GM23338 (cell line): ENCODE measurements around the gene XPR1. TPM values are rescaled to one million over a fixed set of nuclear protein-coding genes. Genes with fewer than 3 reads are reported as not detected.

ENCODE experiments used
- ATAC-seq: fragments of 200-7000 bp; cut with Tn5 transposase; 3 replicates; pipeline ENCODE4 v1.9.1; 2020
- DNase-seq: peaks from one replicate; pipeline ENCODE4 v3.0.0-alpha.2; 2015; ENCODE audit warnings: low spot score
- H2AFZ ChIP-seq: fragments of 200-600 bp; sonication (generic); 2 replicates; pipeline ENCODE4 v1.8.0; 2016; ENCODE audit warnings: antibody characterized with exemption, mild to moderate bottlenecking, moderate library complexity
- H3F3A ChIP-seq: fragments of 200-600 bp; sonication (generic); replicated peaks from 2 replicates; pipeline ENCODE4 v1.8.0; 2017; ENCODE audit warnings: antibody characterized with exemption, mixed run types, low read depth
- H3K27ac ChIP-seq: fragments of 200-600 bp; sonication (generic); 2 replicates; pipeline ENCODE4 v1.6.1; 2016; ENCODE audit warnings: low read depth
- H3K27me3 ChIP-seq: fragments of 200-600 bp; sonication (generic); 2 replicates; pipeline ENCODE4 v1.8.0; 2016; ENCODE audit warnings: mild to moderate bottlenecking, mixed run types, moderate library complexity; ENCODE audit not compliant: insufficient read depth
- H3K36me3 ChIP-seq: fragments of 200-600 bp; sonication (generic); 2 replicates; pipeline ENCODE4 v1.8.0; 2016; ENCODE audit warnings: mild to moderate bottlenecking; ENCODE audit not compliant: insufficient read depth
- H3K4me1 ChIP-seq: fragments of 200-600 bp; sonication (generic); 2 replicates; pipeline ENCODE4 v1.8.0; 2016; ENCODE audit warnings: mild to moderate bottlenecking, moderate library complexity; ENCODE audit not compliant: insufficient read depth
- H3K4me2 ChIP-seq: fragments of 200-600 bp; sonication (generic); 2 replicates; pipeline ENCODE4 v1.7.1; 2017; ENCODE audit warnings: mixed run types
- H3K4me3 ChIP-seq: fragments of 200-600 bp; sonication (generic); 2 replicates; pipeline ENCODE4 v1.6.1; 2016; ENCODE audit warnings: mixed run types
- H3K79me2 ChIP-seq: fragments of 200-600 bp; sonication (generic); replicated peaks from 2 replicates; pipeline ENCODE4 v1.8.0; 2017; ENCODE audit warnings: mild to moderate bottlenecking; ENCODE audit not compliant: insufficient read depth
- H3K9me2 ChIP-seq: fragments of 200-600 bp; sonication (generic); 2 replicates; pipeline ENCODE4 v1.8.0; 2017; ENCODE audit not compliant: insufficient read depth
- H4K20me1 ChIP-seq: fragments of 200-600 bp; sonication (generic); replicated peaks from 2 replicates; pipeline ENCODE4 v1.8.0; 2017; ENCODE audit warnings: mild to moderate bottlenecking; ENCODE audit not compliant: insufficient read depth
- H3K27ac Mint-ChIP-seq: 2 replicates; pipeline ENCODE4 v1.8.0; 2020; ENCODE audit warnings: inconsistent platforms, mild to moderate bottlenecking, moderate library complexity, mixed read lengths
- H3K27me3 Mint-ChIP-seq: 3 replicates; pipeline ENCODE4 v1.8.0; 2022; ENCODE audit warnings: low read depth, mild to moderate bottlenecking, moderate library complexity, mixed read lengths, inconsistent platforms; ENCODE audit not compliant: insufficient read depth, poor library complexity
- H3K36me3 Mint-ChIP-seq: 3 replicates; pipeline ENCODE4 v1.8.0; 2021; ENCODE audit warnings: low read depth, mild to moderate bottlenecking, inconsistent platforms, moderate library complexity, mixed read lengths
- H3K4me1 Mint-ChIP-seq: 3 replicates; pipeline ENCODE4 v1.8.0; 2020; ENCODE audit warnings: mild to moderate bottlenecking, inconsistent platforms, mixed read lengths
- H3K4me3 Mint-ChIP-seq: 3 replicates; pipeline ENCODE4 v1.8.0; 2021; ENCODE audit warnings: moderate library complexity, mild to moderate bottlenecking, inconsistent platforms, mixed read lengths
- H3K9me3 Mint-ChIP-seq: 3 replicates; pipeline ENCODE4 v1.8.0; 2020; ENCODE audit warnings: moderate library complexity, mild to moderate bottlenecking, inconsistent platforms, mixed read lengths
- CREB1 ChIP-seq: fragments of 250-450 bp; sonication (Bioruptor Pico); IDR thresholded peaks from 2 replicates; pipeline ENCODE4 v1.5.0; 2020; ENCODE audit warnings: low read depth, mild to moderate bottlenecking, moderate library complexity
- EZH2 ChIP-seq: fragments of 200-600 bp; sonication (generic); IDR thresholded peaks from one replicate; pipeline ENCODE4 v1.8.0; 2017; ENCODE audit warnings: antibody characterized with exemption, mild to moderate bottlenecking, low read depth; ENCODE audit not compliant: unreplicated experiment
- EZH2phosphoT487 ChIP-seq: fragments of 200-600 bp; sonication (generic); IDR thresholded peaks from one replicate; pipeline ENCODE4 v1.8.1; 2018; ENCODE audit warnings: antibody characterized with exemption; ENCODE audit not compliant: unreplicated experiment
- JUNB ChIP-seq: IDR thresholded peaks from one replicate; pipeline ENCODE4 v1.6.1; 2016; ENCODE audit warnings: antibody characterized with exemption; ENCODE audit not compliant: unreplicated experiment
- NANOG ChIP-seq: IDR thresholded peaks from 2 replicates; pipeline ENCODE4 v1.6.1; 2016; ENCODE audit warnings: antibody characterized with exemption, borderline replicate concordance
- POLR2AphosphoS5 ChIP-seq: IDR thresholded peaks from 2 replicates; pipeline ENCODE4 v1.6.1; 2016; ENCODE audit warnings: antibody characterized with exemption, low read depth
- STAT1 ChIP-seq: IDR thresholded peaks from one replicate; pipeline ENCODE4 v1.6.1; 2016; ENCODE audit warnings: antibody characterized with exemption; ENCODE audit not compliant: unreplicated experiment
- polyA plus RNA-seq: library from polyadenylated mRNA; unstranded; fragments of >200 nt; fragmentation: Nextera tagmentation; extraction: Ambion mirVana; gene quantifications from 2 replicates; pipeline ENCODE4 v1.2.1, GENCODE V29; 2016
- total RNA-seq: library from RNA; depleted of rRNA; stranded (reverse); fragments of >200 nt; shearing (Covaris generic); gene quantifications from 2 replicates; pipeline ENCODE4 v1.2.3, GENCODE V29; 2014
- TF ChIP-seq, protein P1 (sequence below), 2 experiments: fragments of 200-600 bp in 1 of 2; sonication (generic) in 1 of 2; conservative IDR thresholded peaks; 2 replicates each; pipeline versions ENCODE4 v1.5.1 to v1.6.1; 2016 to 2017; ENCODE audit warnings: antibody characterized with exemption in 2 of 2, low read depth in 2 of 2, mild to moderate bottlenecking in 2 of 2, moderate library complexity in 1 of 2
- TF ChIP-seq, protein P2 (sequence below): IDR thresholded peaks from one replicate; pipeline ENCODE4 v1.6.1; 2018; ENCODE audit warnings: antibody characterized with exemption; ENCODE audit not compliant: unreplicated experiment
- TF ChIP-seq, protein P3 (sequence below): IDR thresholded peaks from 2 replicates; pipeline ENCODE4 v1.6.1; 2016; ENCODE audit warnings: antibody characterized with exemption

XPR1 gene
- total and polyA plus RNA-seq, 2 experiments from 2014 or later: 9.3 to 38.1 TPM

DNA sequence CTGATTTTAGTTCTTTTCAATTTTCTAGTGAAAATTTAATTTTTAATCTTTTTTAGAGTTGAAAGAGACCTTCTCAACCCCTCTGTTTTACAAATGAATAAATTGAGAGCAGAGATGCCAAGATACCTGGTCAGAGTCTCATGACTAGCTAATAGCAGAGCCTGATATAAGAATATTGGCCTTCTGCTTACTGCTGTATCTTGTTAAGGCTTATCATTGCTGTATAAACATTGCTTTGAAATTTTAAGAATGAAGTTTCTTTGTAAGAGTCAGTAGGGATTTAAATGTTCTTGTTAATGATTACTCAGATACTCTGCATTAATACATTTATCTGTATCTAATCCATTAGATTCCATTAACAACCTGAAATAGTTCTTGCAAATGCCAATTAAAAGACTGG lies 9.8 kb downstream of the XPR1 start:
- Histone ChIP-seq H3K4me2 (no peak overlapping the region), H3K27ac (no peak overlapping the region), H3K79me2 (peaks cover 86% of the 10 kb centered on the region), H3K4me1 (no peaks in the 10 kb centered on the region), H2AFZ (no peak overlapping the region), H3F3A (no peaks in the 10 kb centered on the region), H4K20me1 (peaks cover 10% of the 10 kb centered on the region), H3K36me3 (no peaks in the 10 kb centered on the region), H3K4me3 (no peak overlapping the region), H3K9me2 (no peaks in the 10 kb centered on the region), H3K27me3 (no peaks in the 10 kb centered on the region)
- H3K4me1 Mint-ChIP-seq: peaks cover 6% of the 10 kb centered on the region; the same call in 1 of the 3 replicates
- no peak overlapping the region for H3K4me3 Mint-ChIP-seq
- no peak overlapping the region for H3K27ac Mint-ChIP-seq
- H3K27me3 Mint-ChIP-seq: no peaks in the 10 kb centered on the region
- H3K36me3 Mint-ChIP-seq: peaks cover 8% of the 10 kb centered on the region; the same call in 2 of the 3 replicates
- ATAC-seq (no peak), DNase-seq (no peak)
- no peaks in the 10 kb centered on the region for H3K9me3 Mint-ChIP-seq
- TF ChIP-seq EZH2 (no peak), NANOG (no peak), EZH2phosphoT487 (no peak), POLR2AphosphoS5 (no peak), JUNB (no peak)

- no peaks in the 10 kb centered on the region for H3K36me3 ChIP-seq
- peaks cover 17% of the 10 kb centered on the region for H4K20me1 ChIP-seq
- peaks cover 15% of the 10 kb centered on the region; the same call in 2 of the 3 replicates for H3K36me3 Mint-ChIP-seq
- no peak overlapping the region for H2AFZ ChIP-seq
- ATAC-seq: no peak
- no peaks in the 10 kb centered on the region for H3K9me3 Mint-ChIP-seq
- no peak overlapping the region for H3K4me3 Mint-ChIP-seq
- H3K27me3 Mint-ChIP-seq: no peaks in the 10 kb centered on the region
- H3K4me1 ChIP-seq: no peaks in the 10 kb centered on the region
- H3K4me3 ChIP-seq: no peak overlapping the region
- no peaks in the 10 kb centered on the region for H3K9me2 ChIP-seq
- H3K27me3 ChIP-seq: no peaks in the 10 kb centered on the region
- no peak for DNase-seq
- no peak overlapping the region for H3K27ac ChIP-seq
- no peaks in the 10 kb centered on the region for H3F3A ChIP-seq
- H3K4me1 Mint-ChIP-seq: peaks cover 6% of the 10 kb centered on the region; the same call in 1 of the 3 replicates
- H3K4me2 ChIP-seq: no peak overlapping the region
- H3K79me2 ChIP-seq: peaks cover 86% of the 10 kb centered on the region
- no peak overlapping the region for H3K27ac Mint-ChIP-seq
- TF ChIP-seq EZH2phosphoT487 (no peak), STAT1 (no peak), JUNB (no peak), CREB1 (CRISPR knock-in tag) (no peak)
- TF ChIP-seq, protein P1, sequence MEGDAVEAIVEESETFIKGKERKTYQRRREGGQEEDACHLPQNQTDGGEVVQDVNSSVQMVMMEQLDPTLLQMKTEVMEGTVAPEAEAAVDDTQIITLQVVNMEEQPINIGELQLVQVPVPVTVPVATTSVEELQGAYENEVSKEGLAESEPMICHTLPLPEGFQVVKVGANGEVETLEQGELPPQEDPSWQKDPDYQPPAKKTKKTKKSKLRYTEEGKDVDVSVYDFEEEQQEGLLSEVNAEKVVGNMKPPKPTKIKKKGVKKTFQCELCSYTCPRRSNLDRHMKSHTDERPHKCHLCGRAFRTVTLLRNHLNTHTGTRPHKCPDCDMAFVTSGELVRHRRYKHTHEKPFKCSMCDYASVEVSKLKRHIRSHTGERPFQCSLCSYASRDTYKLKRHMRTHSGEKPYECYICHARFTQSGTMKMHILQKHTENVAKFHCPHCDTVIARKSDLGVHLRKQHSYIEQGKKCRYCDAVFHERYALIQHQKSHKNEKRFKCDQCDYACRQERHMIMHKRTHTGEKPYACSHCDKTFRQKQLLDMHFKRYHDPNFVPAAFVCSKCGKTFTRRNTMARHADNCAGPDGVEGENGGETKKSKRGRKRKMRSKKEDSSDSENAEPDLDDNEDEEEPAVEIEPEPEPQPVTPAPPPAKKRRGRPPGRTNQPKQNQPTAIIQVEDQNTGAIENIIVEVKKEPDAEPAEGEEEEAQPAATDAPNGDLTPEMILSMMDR (conservative IDR thresholded peaks at IDR 0.05; ENCODE audit: low read depth in 2 of 2): no peak
- TF ChIP-seq, protein P2, sequence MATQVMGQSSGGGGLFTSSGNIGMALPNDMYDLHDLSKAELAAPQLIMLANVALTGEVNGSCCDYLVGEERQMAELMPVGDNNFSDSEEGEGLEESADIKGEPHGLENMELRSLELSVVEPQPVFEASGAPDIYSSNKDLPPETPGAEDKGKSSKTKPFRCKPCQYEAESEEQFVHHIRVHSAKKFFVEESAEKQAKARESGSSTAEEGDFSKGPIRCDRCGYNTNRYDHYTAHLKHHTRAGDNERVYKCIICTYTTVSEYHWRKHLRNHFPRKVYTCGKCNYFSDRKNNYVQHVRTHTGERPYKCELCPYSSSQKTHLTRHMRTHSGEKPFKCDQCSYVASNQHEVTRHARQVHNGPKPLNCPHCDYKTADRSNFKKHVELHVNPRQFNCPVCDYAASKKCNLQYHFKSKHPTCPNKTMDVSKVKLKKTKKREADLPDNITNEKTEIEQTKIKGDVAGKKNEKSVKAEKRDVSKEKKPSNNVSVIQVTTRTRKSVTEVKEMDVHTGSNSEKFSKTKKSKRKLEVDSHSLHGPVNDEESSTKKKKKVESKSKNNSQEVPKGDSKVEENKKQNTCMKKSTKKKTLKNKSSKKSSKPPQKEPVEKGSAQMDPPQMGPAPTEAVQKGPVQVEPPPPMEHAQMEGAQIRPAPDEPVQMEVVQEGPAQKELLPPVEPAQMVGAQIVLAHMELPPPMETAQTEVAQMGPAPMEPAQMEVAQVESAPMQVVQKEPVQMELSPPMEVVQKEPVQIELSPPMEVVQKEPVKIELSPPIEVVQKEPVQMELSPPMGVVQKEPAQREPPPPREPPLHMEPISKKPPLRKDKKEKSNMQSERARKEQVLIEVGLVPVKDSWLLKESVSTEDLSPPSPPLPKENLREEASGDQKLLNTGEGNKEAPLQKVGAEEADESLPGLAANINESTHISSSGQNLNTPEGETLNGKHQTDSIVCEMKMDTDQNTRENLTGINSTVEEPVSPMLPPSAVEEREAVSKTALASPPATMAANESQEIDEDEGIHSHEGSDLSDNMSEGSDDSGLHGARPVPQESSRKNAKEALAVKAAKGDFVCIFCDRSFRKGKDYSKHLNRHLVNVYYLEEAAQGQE: no peak
- TF ChIP-seq, protein P3, sequence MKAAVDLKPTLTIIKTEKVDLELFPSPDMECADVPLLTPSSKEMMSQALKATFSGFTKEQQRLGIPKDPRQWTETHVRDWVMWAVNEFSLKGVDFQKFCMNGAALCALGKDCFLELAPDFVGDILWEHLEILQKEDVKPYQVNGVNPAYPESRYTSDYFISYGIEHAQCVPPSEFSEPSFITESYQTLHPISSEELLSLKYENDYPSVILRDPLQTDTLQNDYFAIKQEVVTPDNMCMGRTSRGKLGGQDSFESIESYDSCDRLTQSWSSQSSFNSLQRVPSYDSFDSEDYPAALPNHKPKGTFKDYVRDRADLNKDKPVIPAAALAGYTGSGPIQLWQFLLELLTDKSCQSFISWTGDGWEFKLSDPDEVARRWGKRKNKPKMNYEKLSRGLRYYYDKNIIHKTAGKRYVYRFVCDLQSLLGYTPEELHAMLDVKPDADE: no peak
Measured at GRCh38 chr1:180642781-180643180, 11.0 kb downstream of the XPR1 start.
